ENCODE measurements around the gene ERC2.

DNA sequence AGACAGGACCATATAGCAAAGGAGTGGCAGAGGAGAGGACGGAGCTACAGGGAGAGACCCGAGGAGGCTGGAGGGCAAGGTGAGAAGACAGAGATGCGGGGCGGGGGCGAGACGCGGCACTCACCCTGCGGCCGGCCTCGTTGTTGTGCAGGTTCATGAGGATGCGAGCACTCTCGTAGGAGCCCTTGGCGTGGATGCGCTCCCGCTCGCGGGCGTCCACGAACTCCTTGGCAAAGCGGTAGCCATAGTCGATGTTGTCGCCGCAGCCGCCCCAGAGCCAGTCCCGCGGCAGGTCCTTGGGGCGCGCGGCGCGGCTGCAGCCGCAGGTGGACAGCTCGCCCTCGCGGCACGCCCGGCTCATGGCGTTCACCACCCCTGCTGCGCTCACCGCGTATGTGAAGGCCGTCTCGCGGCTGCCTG is 994.0 kb downstream of the ERC2 start:
- TF ChIP-seq, protein P1, sequence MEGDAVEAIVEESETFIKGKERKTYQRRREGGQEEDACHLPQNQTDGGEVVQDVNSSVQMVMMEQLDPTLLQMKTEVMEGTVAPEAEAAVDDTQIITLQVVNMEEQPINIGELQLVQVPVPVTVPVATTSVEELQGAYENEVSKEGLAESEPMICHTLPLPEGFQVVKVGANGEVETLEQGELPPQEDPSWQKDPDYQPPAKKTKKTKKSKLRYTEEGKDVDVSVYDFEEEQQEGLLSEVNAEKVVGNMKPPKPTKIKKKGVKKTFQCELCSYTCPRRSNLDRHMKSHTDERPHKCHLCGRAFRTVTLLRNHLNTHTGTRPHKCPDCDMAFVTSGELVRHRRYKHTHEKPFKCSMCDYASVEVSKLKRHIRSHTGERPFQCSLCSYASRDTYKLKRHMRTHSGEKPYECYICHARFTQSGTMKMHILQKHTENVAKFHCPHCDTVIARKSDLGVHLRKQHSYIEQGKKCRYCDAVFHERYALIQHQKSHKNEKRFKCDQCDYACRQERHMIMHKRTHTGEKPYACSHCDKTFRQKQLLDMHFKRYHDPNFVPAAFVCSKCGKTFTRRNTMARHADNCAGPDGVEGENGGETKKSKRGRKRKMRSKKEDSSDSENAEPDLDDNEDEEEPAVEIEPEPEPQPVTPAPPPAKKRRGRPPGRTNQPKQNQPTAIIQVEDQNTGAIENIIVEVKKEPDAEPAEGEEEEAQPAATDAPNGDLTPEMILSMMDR (IDR thresholded peaks at IDR 0.05; ENCODE audit: extremely low read depth in 1 of 2, insufficient read depth in 1 of 2, low read depth in 1 of 2, low read length in 2 of 2): no peak
- TF ChIP-seq FOS (IDR thresholded peaks at IDR 0.05; ENCODE audit: borderline replicate concordance, insufficient read depth, low read length) (no peak), POLR2A (IDR thresholded peaks at IDR 0.05; ENCODE audit: low read depth, low read length) (no peak), JUN (IDR thresholded peaks at IDR 0.05; ENCODE audit: borderline replicate concordance, insufficient read depth, insufficient read length, low read depth) (no peak), EZH2 (IDR thresholded peaks at IDR 0.05; ENCODE audit: borderline replicate concordance, low read depth, low read length, severe bottlenecking) (no peak)
